ENCODE measurements around the gene CRYBA2. TPM values are rescaled to one million over a fixed set of nuclear protein-coding genes. Genes with fewer than 3 reads are reported as not detected.

CRYBA2 gene
- total RNA-seq, 2 donors from 2014 or later = not detected

Small RNAs within 50 kb of the gene (microRNA-seq; reads per million reads assigned to microRNA genes)
- 2.6 to 74.1 reads per million in 2 donors for gene MIR375

Other genes with a start within 250 kb of the CRYBA2 start
- 10 to 100 TPM; 13.8 to 17.4 TPM for gene CYP27A1, start 211.3 kb downstream of the CRYBA2 start, total RNA-seq
- gene PRKAG3, start 161.6 kb downstream of the CRYBA2 start, total RNA-seq = under 1 TPM; 0.10 to 0.18 TPM
- 1 to 10 TPM; 1.8 TPM for gene WNT6, start 133.6 kb downstream of the CRYBA2 start, total RNA-seq
- under 1 TPM in 1 of 2 donors, not detected in 1; 0.52 TPM for gene WNT10A, start 112.6 kb downstream of the CRYBA2 start, total RNA-seq
- gene CDK5R2, start 33.8 kb downstream of the CRYBA2 start, total RNA-seq = not detected
- not detected for gene FEV, start 8.2 kb downstream of the CRYBA2 start, total RNA-seq
- not detected for gene CFAP65, start 48.1 kb upstream of the CRYBA2 start, total RNA-seq
- not detected for gene IHH, start 67.5 kb upstream of the CRYBA2 start, total RNA-seq
- 1 to 10 TPM; 4.7 to 6.9 TPM for gene NHEJ1, start 167.4 kb upstream of the CRYBA2 start, total RNA-seq
- under 1 TPM; 0.47 to 0.50 TPM for gene SLC23A3, start 176.6 kb upstream of the CRYBA2 start, total RNA-seq
- 10 to 100 TPM; 46.9 to 56.9 TPM for gene CNPPD1, start 183.5 kb upstream of the CRYBA2 start, total RNA-seq
- gene RETREG2, start 184.9 kb upstream of the CRYBA2 start, total RNA-seq = 10 to 100 TPM; 43.4 to 46.0 TPM
- 10 to 100 TPM; 21.2 to 26.5 TPM for gene ZFAND2B, start 213.4 kb upstream of the CRYBA2 start, total RNA-seq
- gene ABCB6, start 225.5 kb upstream of the CRYBA2 start, total RNA-seq = 10 to 100 TPM; 14.2 to 23.0 TPM
- gene ATG9A, start 236.2 kb upstream of the CRYBA2 start, total RNA-seq = 10 to 100 TPM; 69.0 to 74.4 TPM
- gene ANKZF1, start 236.4 kb upstream of the CRYBA2 start, total RNA-seq = 10 to 100 TPM; 16.0 to 20.3 TPM

Measured in left cardiac atrium (tissue), 2 donors.